CD4-positive, alpha-beta memory T cell (primary cell): ENCODE measurements around the gene NEK9. TPM values are rescaled to one million over a fixed set of nuclear protein-coding genes. Genes with fewer than 3 reads are reported as not detected.
A peak's percentile ranks its signal among the peaks of the same experiment; 100 is the strongest.

Experiments used
- CTCF ChIA-PET: fragments of 350-600 bp; sonication (Branson Sonifier 250); formaldehyde crosslinking; loops from one replicate; lab custom pipeline; 2021; ENCODE audit warnings: inconsistent platforms; ENCODE audit not compliant: partially characterized antibody; lab: Charles Lee
- POLR2A ChIA-PET: fragments of 350-600 bp; sonication (Branson Sonifier 250); formaldehyde crosslinking; loops from one replicate; lab custom pipeline; 2021; ENCODE audit not compliant: partially characterized antibody; lab: Charles Lee
- DNase-seq, 5 donors: peaks; one replicate each; pipeline versions ENCODE4 v3.0.0 to v3.0.0-alpha.2; 2020 to 2022; ENCODE audit warnings: mixed read lengths in 1 of 5
- H3K27ac ChIP-seq: one replicate; pipeline ENCODE4 v1.7.0; 2013; ENCODE audit warnings: low read depth, low read length
- H3K27me3 ChIP-seq: 2 replicates; pipeline ENCODE4 v1.7.0; 2013; ENCODE audit warnings: mild to moderate bottlenecking, low read length, moderate library complexity; ENCODE audit not compliant: insufficient read depth
- H3K36me3 ChIP-seq: 2 replicates; pipeline ENCODE4 v1.7.0; 2013; ENCODE audit warnings: mild to moderate bottlenecking, low read length, moderate library complexity; ENCODE audit not compliant: insufficient read depth
- H3K4me1 ChIP-seq: 2 replicates; pipeline ENCODE4 v1.7.0; 2013; ENCODE audit warnings: mild to moderate bottlenecking, low read length, moderate library complexity; ENCODE audit not compliant: insufficient read depth
- H3K4me3 ChIP-seq, 2 donors: one replicate each; pipeline ENCODE4 v1.7.0; 2013; ENCODE audit warnings: low read length in 2 of 2, mild to moderate bottlenecking in 1 of 2
- H3K9me3 ChIP-seq, 2 donors: one replicate each; pipeline ENCODE4 v1.7.0; 2013; ENCODE audit warnings: low read length in 2 of 2, control low read depth in 1 of 2; ENCODE audit not compliant: control insufficient read depth in 1 of 2
- H3K27ac Mint-ChIP-seq, 7 donors: one replicate each; pipeline ENCODE4 v1.8.0; 2020 to 2021; ENCODE audit warnings: mixed read lengths in 7 of 7, mild to moderate bottlenecking in 6 of 7, inconsistent platforms in 3 of 7, moderate library complexity in 3 of 7
- H3K27me3 Mint-ChIP-seq, 2 donors: one replicate each; pipeline ENCODE4 v1.8.0; 2020 to 2021; ENCODE audit warnings: mixed read lengths in 2 of 2
- H3K36me3 Mint-ChIP-seq, 2 donors: one replicate each; pipeline ENCODE4 v1.8.0; 2020 to 2021; ENCODE audit warnings: mixed read lengths in 2 of 2, inconsistent platforms in 1 of 2, mild to moderate bottlenecking in 1 of 2
- H3K4me1 Mint-ChIP-seq, 4 donors: one replicate each; pipeline ENCODE4 v1.8.0; 2020 to 2021; ENCODE audit warnings: mixed read lengths in 4 of 4, mild to moderate bottlenecking in 1 of 4
- H3K4me3 Mint-ChIP-seq, 8 donors: one replicate each; pipeline ENCODE4 v1.8.0; 2020 to 2021; ENCODE audit warnings: mixed read lengths in 8 of 8, mild to moderate bottlenecking in 7 of 8, moderate library complexity in 6 of 8, inconsistent platforms in 3 of 8
- H3K9me3 Mint-ChIP-seq, 8 donors: one replicate each; pipeline ENCODE4 v1.8.0; 2020 to 2021; ENCODE audit warnings: mixed read lengths in 8 of 8, mild to moderate bottlenecking in 5 of 8, inconsistent platforms in 3 of 8, moderate library complexity in 1 of 8
- intact Hi-C: fragments of 100-400 bp; cut with micrococcal nuclease; formaldehyde crosslinking; loops from one replicate; pipeline ENCODE4 v1.15.1; 2023
- polyA plus RNA-seq, 2 donors: library from polyadenylated mRNA; unstranded; fragments of 300-500 nt; fragmentation: Illumina TruSeq; gene quantifications; one replicate each; pipeline ENCODE4 v1.2.3, GENCODE V29; 2021
- total RNA-seq, 2 experiments: library from RNA; stranded (reverse); gene quantifications; one replicate each; pipeline ENCODE4 v1.2.3, GENCODE V29; 2021

The NEK9 gene
- total and polyA plus RNA-seq, 4 experiments from 2014 or later: 9.8 to 133 (median 74.6) TPM

DNA sequence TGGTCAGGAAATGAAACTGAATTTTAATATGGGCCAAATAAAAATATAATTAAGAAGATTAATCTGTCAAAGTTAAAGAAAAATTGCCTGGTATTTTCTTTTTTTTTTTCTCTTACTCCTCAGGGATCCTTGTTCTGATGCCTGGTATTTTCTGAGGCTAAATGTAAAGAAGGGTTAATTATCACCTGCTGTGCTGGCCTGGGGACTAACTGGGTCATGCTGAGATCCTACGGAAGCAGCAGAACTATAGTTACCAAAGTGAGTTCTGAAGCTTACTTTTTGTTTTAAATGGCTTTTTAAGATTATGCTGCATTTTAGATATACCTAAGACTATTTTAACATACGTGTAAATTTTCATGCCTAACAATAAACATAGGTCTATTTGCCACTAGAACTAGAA is 34.1 kb downstream of the NEK9 start:
- ChIA-PET CTCF (interaction anchor here (0.5 to 8.8 kb wide), 4 partner anchors 146 to 232 kb away, joined by 3 to 101 read pairs (median 14); no protein-coding TSS in a partner anchor), POLR2A (no interaction called here)
- no peak overlapping the region for H3K27ac ChIP-seq
- Mint-ChIP-seq H3K9me3 (no peaks in the 10 kb centered on the region), H3K36me3 (peaks cover 41 to 64% of the 10 kb centered on the region in 2 donors), H3K4me1 (peaks cover 0 to 1% (median under 1%) of the 10 kb centered on the region in 4 donors), H3K27ac (no peak overlapping the region), H3K4me3 (no peak overlapping the region), H3K27me3 (no peaks in the 10 kb centered on the region)
- H3K36me3 ChIP-seq: peaks cover 42% of the 10 kb centered on the region
- H3K4me1 ChIP-seq: no peaks in the 10 kb centered on the region
- intact Hi-C loops: no loop called here
- H3K9me3 ChIP-seq: no peaks in the 10 kb centered on the region
- no peaks in the 10 kb centered on the region for H3K27me3 ChIP-seq
- DNase-seq: no peak
- H3K4me3 ChIP-seq: no peak overlapping the region

DNA sequence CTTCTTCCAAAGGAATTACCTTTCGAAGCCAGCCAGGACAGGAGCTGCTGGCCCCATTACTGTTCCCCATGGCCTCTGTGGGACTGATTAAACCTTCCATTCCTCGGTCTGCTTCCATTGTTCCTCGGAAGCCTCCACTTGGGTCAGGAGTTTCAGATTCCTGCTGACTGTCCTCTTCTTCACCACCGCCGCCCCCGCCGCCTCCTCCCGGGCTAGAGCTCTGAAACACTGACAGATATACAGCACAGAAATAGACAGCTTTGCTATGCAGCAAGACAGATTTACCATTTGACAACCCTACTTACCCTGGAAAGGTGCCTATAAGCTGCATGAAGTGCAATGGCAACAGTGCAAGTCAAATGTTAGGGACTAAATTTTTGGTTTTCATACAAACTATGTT is 35.6 kb downstream of the NEK9 start:
- Histone ChIP-seq H3K4me3 (no peak overlapping the region), H3K27me3 (no peaks in the 10 kb centered on the region), H3K36me3 (peaks cover 38% of the 10 kb centered on the region), H3K9me3 (no peaks in the 10 kb centered on the region), H3K4me1 (no peaks in the 10 kb centered on the region), H3K27ac (no peak overlapping the region)
- ChIA-PET POLR2A (no interaction called here), CTCF (interaction anchor here (1.1 to 8.8 kb wide), 5 partner anchors 13 to 231 kb away, joined by 3 to 101 read pairs (median 19); no protein-coding TSS in a partner anchor)
- Mint-ChIP-seq H3K4me1 (no peaks in the 10 kb centered on the region), H3K36me3 (peaks cover 41 to 64% of the 10 kb centered on the region in 2 donors), H3K27me3 (no peaks in the 10 kb centered on the region), H3K27ac (peak overlapping the region in 3 of 7 donors; percentile 35 to 82 (median 66)), H3K4me3 (peak overlapping the region in 1 of 8 donors; percentile 41), H3K9me3 (no peaks in the 10 kb centered on the region)
- no peak for DNase-seq
- intact Hi-C loops: no loop called here

DNA sequence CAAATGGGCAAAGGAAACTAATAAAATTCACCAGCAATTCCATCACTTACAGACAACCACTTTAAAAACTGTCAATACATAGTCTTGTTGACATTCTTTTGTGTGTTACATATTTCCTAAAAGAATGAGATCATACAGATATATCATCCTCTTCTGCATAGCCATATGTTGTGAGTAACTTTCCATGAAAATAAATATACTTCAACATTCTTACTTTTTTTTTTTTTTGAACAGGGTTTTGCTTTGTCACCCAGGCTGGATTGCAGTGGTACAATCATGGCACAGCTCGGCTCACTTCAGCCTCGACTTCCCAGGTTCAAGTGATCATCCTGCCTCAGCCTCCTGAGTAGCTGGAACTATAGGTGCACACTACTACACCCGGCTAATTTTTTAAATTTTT is 36.5 kb downstream of the NEK9 start:
- POLR2A ChIA-PET: interaction anchor here (1.0 kb wide), 1 partner anchor 18 kb away, joined by 3 read pairs; no protein-coding TSS in a partner anchor
- H3K9me3 Mint-ChIP-seq: no peaks in the 10 kb centered on the region
- peaks cover 44 to 65% of the 10 kb centered on the region in 2 donors for H3K36me3 Mint-ChIP-seq
- CTCF ChIA-PET: interaction anchor here (0.6 to 8.8 kb wide), 8 partner anchors 9 to 230 kb away, joined by 3 to 101 read pairs (median 20); no protein-coding TSS in a partner anchor
- DNase-seq: no peak
- no peaks in the 10 kb centered on the region for H3K9me3 ChIP-seq
- peaks cover 36% of the 10 kb centered on the region for H3K36me3 ChIP-seq
- no peak overlapping the region for H3K4me3 Mint-ChIP-seq
- H3K27ac Mint-ChIP-seq: no peak overlapping the region
- no peaks in the 10 kb centered on the region for H3K27me3 Mint-ChIP-seq
- intact Hi-C loops: no loop called here
- H3K27me3 ChIP-seq: no peaks in the 10 kb centered on the region
- H3K27ac ChIP-seq: no peak overlapping the region
- H3K4me1 Mint-ChIP-seq: no peaks in the 10 kb centered on the region
- no peak overlapping the region for H3K4me3 ChIP-seq
- no peaks in the 10 kb centered on the region for H3K4me1 ChIP-seq

DNA sequence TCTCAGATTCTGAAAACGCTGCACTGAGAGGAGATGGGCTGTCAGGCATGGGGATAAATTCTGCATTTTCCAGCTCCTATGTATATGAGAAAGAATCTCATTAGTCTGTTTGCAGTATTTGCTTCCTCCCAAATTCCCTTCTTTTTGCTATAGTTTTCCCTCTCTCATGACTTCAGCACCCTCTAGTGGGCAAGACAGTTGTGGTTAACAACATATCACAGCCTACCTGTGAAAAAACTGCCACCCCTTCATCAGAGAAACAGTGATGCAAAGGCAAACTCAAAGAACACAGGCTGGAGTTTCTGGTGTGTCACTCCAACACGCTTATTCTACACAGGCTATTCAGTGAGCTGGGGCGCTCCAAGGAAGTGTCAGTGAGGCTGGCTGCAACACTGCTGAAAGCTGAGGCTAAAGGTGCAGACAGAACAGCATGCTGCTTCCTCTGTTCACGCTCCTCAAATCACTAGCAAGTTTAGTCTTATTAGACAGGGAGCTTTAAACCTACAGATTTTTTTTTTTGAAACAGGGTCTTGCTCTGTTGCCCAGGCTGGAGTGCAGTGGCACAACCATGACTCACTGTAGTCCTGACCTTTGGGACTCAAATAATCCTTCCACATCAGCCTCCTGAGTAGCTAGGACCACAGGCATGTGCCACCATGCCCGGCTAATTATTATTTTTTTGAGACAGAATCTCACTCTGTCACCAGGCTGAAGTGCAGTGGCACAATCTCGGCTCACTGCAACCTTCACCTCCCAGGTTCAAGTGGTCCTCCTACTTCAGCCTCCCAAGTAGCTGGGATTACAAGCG is 38.1 kb downstream of the NEK9 start:
- CTCF ChIA-PET: interaction anchor here (0.7 to 8.8 kb wide), 46 partner anchors 9 to 480 kb away, joined by 3 to 121 read pairs (median 5); partner anchors contain the start of genes ACYP1, EIF2B2 and RPS6KL1
- peak overlapping the region in 1 of 7 donors; percentile 47 for H3K27ac Mint-ChIP-seq
- no peaks in the 10 kb centered on the region for H3K4me1 ChIP-seq
- H3K4me3 ChIP-seq: no peak overlapping the region
- H3K4me1 Mint-ChIP-seq: no peaks in the 10 kb centered on the region
- POLR2A ChIA-PET: interaction anchor here (0.6 to 1.2 kb wide), 4 partner anchors 40 to 291 kb away, joined by 3 to 7 read pairs (median 4); partner anchors contain the start of gene EIF2B2
- DNase-seq: peak; percentile 37 to 48 (median 46)
- no peak overlapping the region for H3K27ac ChIP-seq
- H3K27me3 Mint-ChIP-seq: no peaks in the 10 kb centered on the region
- H3K36me3 ChIP-seq: peaks cover 34% of the 10 kb centered on the region
- intact Hi-C loops: loop anchor here (1.0 to 5.0 kb wide), 2 partner anchors 227 to 481 kb away; no protein-coding TSS in a partner anchor
- H3K4me3 Mint-ChIP-seq: no peak overlapping the region
- peaks cover 48 to 66% of the 10 kb centered on the region in 2 donors for H3K36me3 Mint-ChIP-seq
- H3K9me3 Mint-ChIP-seq: no peaks in the 10 kb centered on the region
- H3K27me3 ChIP-seq: no peaks in the 10 kb centered on the region
- no peaks in the 10 kb centered on the region for H3K9me3 ChIP-seq

- H3K4me1 ChIP-seq: no peaks in the 10 kb centered on the region
- H3K27ac ChIP-seq: no peak overlapping the region
- Mint-ChIP-seq H3K27me3 (no peaks in the 10 kb centered on the region), H3K9me3 (no peaks in the 10 kb centered on the region), H3K36me3 (peaks cover 51 to 68% of the 10 kb centered on the region in 2 donors), H3K4me1 (no peaks in the 10 kb centered on the region), H3K27ac (no peak overlapping the region), H3K4me3 (no peak overlapping the region)
- no peaks in the 10 kb centered on the region for H3K9me3 ChIP-seq
- no peaks in the 10 kb centered on the region for H3K27me3 ChIP-seq
- POLR2A ChIA-PET: interaction anchor here (0.6 to 1.2 kb wide), 4 partner anchors 40 to 291 kb away, joined by 3 to 7 read pairs (median 4); partner anchors contain the start of gene EIF2B2
- no peak overlapping the region for H3K4me3 ChIP-seq
- intact Hi-C loops: loop anchor here (1.0 to 5.0 kb wide), 2 partner anchors 227 to 481 kb away; no protein-coding TSS in a partner anchor
- H3K36me3 ChIP-seq: peaks cover 38% of the 10 kb centered on the region
- DNase-seq: no peak
- CTCF ChIA-PET: interaction anchor here (0.7 to 8.8 kb wide), 42 partner anchors 8 to 479 kb away, joined by 3 to 121 read pairs (median 5); partner anchors contain the start of genes ACYP1, EIF2B2 and RPS6KL1
These were observed 38.7 kb downstream of the NEK9 start for GRCh38 chr14:75088153-75088552.

DNA sequence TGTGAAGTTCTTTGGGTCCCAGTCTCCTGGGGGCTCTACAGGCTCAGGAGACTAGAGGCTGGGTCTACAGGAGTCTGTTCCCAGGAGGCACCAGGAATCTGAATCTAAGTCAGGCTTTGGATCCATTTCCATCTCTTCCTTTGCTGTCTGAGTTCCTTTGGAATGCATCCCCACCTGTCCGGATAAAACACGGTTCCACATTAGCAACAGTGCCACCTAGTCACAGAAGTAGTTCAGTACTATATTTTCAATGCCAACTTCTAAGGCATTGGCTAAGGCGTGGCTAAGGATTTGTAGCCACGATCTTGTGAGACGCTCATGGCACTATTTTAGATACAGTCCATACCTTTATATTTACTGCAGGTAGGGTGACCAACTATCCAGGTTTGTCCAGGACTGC is 42.3 kb downstream of the NEK9 start:
- H3K36me3 Mint-ChIP-seq: peaks cover 54 to 69% of the 10 kb centered on the region in 2 donors
- H3K4me3 Mint-ChIP-seq: no peak overlapping the region
- no peaks in the 10 kb centered on the region for H3K9me3 Mint-ChIP-seq
- peaks cover 42% of the 10 kb centered on the region for H3K36me3 ChIP-seq
- ChIA-PET POLR2A (interaction anchor here (0.6 kb wide), 1 partner anchor 47 kb away, joined by 3 read pairs; no protein-coding TSS in a partner anchor), CTCF (interaction anchor here (2.3 kb wide), 1 partner anchor 224 kb away, joined by 9 read pairs; no protein-coding TSS in a partner anchor)
- H3K4me1 Mint-ChIP-seq: no peaks in the 10 kb centered on the region
- H3K27me3 ChIP-seq: no peaks in the 10 kb centered on the region
- H3K27ac ChIP-seq: no peak overlapping the region
- intact Hi-C loops: no loop called here
- no peaks in the 10 kb centered on the region for H3K9me3 ChIP-seq
- H3K27me3 Mint-ChIP-seq: no peaks in the 10 kb centered on the region
- no peak overlapping the region for H3K4me3 ChIP-seq
- DNase-seq: no peak
- peak overlapping the region in 1 of 7 donors; percentile 32 for H3K27ac Mint-ChIP-seq
- no peaks in the 10 kb centered on the region for H3K4me1 ChIP-seq

- Histone ChIP-seq H3K27me3 (no peaks in the 10 kb centered on the region), H3K9me3 (no peaks in the 10 kb centered on the region), H3K27ac (no peak overlapping the region), H3K36me3 (peaks cover 41% of the 10 kb centered on the region), H3K4me1 (no peaks in the 10 kb centered on the region), H3K4me3 (no peak overlapping the region)
- H3K4me1 Mint-ChIP-seq: no peaks in the 10 kb centered on the region
- ChIA-PET POLR2A (no interaction called here), CTCF (interaction anchor here (1.2 to 2.3 kb wide), 2 partner anchors 137 to 222 kb away, joined by 3 to 9 read pairs; no protein-coding TSS in a partner anchor)
- no peak overlapping the region for H3K4me3 Mint-ChIP-seq
- intact Hi-C loops: no loop called here
- no peaks in the 10 kb centered on the region for H3K9me3 Mint-ChIP-seq
- peak overlapping the region in 3 of 7 donors; percentile 29 to 47 (median 42) for H3K27ac Mint-ChIP-seq
- H3K27me3 Mint-ChIP-seq: no peaks in the 10 kb centered on the region
- H3K36me3 Mint-ChIP-seq: peaks cover 49 to 63% of the 10 kb centered on the region in 2 donors
- DNase-seq: no peak
These were observed 43.6 kb downstream of the NEK9 start for GRCh38 chr14:75083271-75083670.
